ENCODE results near the gene RC3H2.
A peak's percentile ranks its signal among the peaks of the same experiment; 100 is the strongest.

RC3H2 gene, protein sequence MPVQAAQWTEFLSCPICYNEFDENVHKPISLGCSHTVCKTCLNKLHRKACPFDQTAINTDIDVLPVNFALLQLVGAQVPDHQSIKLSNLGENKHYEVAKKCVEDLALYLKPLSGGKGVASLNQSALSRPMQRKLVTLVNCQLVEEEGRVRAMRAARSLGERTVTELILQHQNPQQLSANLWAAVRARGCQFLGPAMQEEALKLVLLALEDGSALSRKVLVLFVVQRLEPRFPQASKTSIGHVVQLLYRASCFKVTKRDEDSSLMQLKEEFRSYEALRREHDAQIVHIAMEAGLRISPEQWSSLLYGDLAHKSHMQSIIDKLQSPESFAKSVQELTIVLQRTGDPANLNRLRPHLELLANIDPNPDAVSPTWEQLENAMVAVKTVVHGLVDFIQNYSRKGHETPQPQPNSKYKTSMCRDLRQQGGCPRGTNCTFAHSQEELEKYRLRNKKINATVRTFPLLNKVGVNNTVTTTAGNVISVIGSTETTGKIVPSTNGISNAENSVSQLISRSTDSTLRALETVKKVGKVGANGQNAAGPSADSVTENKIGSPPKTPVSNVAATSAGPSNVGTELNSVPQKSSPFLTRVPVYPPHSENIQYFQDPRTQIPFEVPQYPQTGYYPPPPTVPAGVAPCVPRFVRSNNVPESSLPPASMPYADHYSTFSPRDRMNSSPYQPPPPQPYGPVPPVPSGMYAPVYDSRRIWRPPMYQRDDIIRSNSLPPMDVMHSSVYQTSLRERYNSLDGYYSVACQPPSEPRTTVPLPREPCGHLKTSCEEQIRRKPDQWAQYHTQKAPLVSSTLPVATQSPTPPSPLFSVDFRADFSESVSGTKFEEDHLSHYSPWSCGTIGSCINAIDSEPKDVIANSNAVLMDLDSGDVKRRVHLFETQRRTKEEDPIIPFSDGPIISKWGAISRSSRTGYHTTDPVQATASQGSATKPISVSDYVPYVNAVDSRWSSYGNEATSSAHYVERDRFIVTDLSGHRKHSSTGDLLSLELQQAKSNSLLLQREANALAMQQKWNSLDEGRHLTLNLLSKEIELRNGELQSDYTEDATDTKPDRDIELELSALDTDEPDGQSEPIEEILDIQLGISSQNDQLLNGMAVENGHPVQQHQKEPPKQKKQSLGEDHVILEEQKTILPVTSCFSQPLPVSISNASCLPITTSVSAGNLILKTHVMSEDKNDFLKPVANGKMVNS

GRCh38 chr9:122904823-122905710, at the start of gene RC3H2:
Gene RC3H2, minus strand, starts transcription at chr9:122905359. Its CDS starts 7,850 bp downstream, at chr9:122897509.
- DNase-seq, result peak; percentile 99

GRCh38 chr9:122954253-122954691, 49.1 kb upstream of the RC3H2 start:
- DNase-seq, result no peak

DNA sequence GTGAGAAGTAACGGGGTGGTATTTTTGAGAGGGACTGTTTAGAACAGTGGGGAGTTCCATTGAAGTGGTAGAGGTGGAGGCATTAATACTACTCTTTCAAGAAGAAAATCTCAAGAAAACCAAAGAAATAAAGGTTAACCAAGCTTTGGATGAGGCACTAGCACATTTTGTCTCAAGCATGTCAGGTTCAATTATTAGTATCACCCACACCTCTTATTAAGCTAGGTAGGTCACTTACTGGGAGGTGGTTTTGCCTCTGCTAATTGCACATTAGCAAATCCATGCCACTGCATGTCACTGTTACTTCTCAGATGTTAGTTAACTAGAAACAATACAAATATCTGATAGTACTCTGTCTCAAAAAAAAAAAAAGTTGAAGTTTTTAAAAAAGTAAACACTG, 45.9 kb upstream of the RC3H2 start:
- no peak for DNase-seq

GRCh38 chr9:122950263-122950662, 45.1 kb upstream of the RC3H2 start:
- no peak for DNase-seq

DNA sequence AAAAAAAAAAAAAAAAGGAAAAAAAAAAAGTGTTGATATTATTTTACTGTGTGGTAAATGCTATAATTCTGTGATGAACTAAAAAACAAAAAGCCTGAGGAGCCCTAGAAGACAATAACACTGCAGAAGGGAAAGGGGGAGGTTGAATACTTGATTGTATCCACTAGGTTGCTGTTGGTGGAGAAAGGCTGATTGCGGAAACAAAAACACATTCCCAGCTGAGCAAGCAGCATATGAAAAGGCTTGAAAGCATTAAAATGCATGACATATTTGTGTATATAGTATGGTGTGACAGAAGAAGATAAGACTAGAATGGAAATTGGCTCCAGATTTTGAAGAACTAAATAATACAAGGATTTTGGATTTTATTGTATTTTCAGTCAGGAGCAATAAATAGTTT, 44.5 kb upstream of the RC3H2 start:
- no peak for DNase-seq

DNA sequence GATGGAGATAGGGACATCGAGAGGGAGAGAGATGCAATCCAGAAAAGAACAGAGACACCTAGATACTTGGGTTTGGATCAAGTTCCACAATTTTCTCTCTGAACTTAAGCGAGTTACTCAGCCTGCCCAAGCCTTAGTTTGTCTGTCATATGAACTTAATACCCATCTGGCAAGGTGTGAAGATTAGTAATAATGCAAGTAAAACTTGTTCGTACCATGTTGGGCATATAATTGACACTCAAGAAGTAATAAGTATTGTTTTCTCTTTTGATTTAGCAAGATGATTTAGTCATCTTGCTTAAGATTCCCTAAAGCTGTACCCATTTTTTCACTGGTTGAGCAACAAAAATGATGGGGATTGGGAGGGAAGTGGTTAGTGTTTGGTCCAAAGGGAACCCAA, 43.2 kb upstream of the RC3H2 start:
- no peak for DNase-seq

DNA sequence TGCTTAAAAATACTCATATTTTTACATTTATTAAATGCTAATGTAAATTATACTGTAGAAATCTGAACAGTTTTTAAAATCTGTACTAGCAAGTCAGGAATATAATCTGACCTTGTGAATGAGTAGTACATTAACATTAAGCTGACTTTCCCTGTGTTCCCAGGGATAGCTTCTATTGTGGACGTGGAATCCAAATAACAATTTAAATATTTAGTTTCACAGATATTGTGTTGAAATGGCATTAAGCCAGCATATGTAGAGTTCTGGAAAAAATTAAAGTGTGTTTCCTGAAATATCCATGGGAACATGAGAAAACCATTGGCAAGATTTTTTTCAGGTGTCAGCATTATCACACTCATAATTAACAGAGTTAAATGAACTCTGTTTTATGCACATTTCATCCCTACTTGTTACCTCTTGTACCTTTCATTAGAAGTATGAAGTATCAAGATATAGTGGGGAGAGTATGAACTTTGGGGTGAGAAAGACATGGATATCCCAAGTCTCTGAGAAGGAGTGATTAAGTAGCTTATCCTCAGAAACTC, 41.4 kb upstream of the RC3H2 start:
- DNase-seq, result no peak

GRCh38 chr9:122944960-122945888, 40.1 kb upstream of the RC3H2 start:
- DNase-seq, result no peak

DNA sequence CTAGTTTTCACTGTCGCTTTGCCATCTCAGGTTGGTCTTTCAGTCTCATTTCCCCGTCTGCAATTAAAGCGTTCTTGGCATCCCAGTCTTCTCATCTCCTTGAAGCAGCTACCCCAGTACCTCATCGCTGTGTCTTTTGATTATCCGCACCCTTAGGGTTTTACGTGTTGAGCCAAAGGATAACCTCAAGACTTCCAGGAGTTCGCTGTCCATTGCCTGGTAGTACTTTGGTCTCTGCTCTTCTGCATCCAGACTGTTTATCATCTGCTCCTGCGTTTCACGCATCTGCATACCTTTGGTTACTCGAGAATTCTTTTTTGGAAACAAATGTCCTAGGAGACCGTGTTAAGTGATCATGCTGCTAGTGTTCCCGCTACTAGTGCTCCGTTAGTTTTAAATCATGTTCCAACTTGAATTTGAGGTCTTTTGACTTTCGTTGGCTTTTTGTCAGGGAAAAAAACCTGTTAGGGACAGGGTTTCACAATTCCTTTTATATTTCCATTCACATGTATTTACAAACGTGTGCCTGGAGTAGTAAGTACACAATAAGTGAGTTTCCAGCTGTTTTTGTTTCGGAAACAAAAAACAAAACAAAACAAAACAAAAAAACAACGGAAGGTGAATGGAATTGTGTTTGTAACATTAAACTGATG, 36.5 kb upstream of the RC3H2 start:
- no peak for DNase-seq

GRCh38 chr9:122940749-122941581, 35.8 kb upstream of the RC3H2 start, which contains the start of gene RABGAP1:
Gene RABGAP1, plus strand, starts transcription at chr9:122941020. Its CDS starts 16,040 bp downstream, at chr9:122957060.
- peak; percentile 92 for DNase-seq

DNA sequence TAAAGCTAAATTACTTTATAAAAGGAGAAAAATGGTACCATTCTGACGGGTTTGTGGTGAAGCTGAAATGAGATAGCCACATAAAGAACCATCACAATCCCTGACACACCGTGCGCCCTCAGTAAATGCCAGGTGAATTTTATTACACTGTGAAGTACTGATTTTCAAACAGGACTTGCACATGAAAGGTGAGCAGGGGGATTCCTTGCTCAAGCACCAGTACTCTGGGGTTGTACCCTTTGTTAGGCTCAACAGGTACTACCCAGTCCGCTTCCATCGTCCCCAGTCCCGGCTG, 35.2 kb upstream of the RC3H2 start:
- no peak for DNase-seq

DNA sequence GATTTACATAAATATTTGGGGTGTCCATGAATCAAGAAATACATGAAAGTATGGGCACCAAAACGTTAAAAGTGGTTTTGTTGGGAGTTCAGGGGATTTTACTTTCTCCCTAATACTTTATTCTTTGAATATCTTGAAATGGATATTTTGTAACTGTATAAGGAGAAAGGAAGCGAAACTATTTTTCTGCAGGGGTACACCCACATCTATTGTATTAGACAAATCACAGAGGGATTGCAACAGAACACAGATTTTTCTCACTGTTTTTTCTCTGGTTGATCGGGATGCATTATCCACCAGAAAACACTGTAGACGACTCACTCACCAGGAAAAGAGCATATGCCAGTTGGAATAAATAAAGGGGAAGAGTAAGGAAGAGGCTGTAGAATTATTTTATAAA, 34.4 kb upstream of the RC3H2 start:
- no peak for DNase-seq

DNA sequence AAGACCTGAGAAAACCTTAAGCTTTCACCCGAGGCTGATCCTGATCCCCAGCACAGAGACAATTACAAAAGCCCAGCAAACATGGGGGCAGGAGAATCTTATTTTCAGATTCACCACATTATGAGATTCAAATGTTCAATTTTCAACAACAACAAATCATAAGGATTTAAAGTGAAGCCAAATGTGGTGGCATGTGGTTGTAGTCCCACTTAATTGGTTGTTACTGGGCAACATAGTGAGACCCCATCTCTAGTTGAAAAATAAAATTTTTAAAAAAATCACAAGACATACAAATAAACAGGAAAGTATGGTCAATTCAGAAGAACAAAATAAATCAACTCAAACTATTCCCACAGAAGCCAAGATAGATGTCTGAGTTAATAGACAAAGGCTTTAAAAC, 31.7 kb upstream of the RC3H2 start:
- DNase-seq, result no peak

DNA sequence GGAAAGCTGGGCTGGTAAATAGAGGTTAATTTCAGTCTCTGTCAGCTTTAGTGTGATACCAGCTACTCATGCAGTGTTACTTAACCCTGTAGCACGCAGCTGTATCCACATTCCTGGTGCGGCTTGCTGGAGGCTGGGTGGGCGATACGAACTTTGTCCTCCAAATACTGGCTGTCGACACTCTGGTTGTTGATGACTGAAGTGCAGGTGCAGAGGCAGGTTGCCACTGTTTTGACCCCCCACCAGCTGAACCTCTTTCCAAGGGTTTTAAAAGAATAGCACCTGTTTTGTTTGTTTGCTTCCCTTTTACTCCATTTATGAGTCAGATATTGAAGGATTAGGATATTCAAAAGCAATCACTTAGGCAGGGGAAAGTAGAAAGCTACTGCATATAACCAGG, 31.3 kb upstream of the RC3H2 start:
- DNase-seq, result no peak

DNA sequence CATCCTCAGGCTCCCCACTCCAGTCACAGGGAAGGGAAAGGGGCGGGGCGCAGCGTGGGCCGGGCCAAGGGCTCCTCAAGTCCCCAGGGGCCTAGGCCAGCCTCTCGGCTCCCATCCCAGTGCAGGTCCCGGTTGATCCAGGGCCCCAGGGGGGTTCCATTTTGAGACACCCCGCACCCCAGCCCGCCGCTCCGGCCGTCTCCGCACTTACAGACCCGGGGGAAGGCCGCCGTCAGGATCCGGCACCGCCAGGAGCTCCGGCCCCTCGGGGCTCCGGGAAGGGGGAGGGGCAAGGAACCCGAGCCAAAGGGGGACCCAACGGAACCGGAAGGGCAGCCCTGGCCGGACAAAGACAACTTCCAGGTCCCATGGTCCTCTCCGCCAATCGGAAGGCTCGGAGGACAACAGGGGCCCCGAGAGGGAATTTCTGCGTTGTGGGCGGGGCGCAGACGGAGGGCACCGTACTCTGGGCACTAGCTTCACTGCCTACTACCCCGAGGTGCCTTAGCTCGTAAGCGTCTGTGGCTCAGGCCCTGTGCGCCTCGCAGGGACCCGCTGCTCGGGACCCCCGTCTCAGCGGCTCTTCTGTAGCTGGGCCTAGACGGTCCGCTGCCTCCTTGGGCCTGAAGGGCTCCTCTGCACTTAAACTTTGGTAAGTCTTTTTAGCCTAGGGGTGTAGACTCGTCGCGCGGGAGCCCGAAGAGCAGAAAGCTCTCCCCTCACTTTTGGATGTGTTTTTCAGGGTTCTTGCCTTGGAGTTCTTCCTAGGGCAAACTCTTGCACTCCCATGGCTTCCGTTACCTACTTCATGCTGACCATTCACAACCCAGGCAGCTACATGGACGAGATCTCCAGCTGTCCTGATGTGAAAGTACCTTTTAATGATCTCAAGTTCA, 26.3 kb upstream of the RC3H2 start, which contains the start of gene ZBTB26:
ZBTB26 (minus strand) TSS at position 287 of the 896 bp plus-strand sequence. CDS start 11,578 bp downstream, outside the sequence.
- peak; percentile 90 for DNase-seq

GRCh38 chr9:122930541-122931225, 25.5 kb upstream of the RC3H2 start:
- DNase-seq, result no peak

GRCh38 chr9:122929796-122930354, 24.7 kb upstream of the RC3H2 start:
- no peak for DNase-seq
